ENCODE results near the gene PKLR.

Gene PKLR

DNA sequence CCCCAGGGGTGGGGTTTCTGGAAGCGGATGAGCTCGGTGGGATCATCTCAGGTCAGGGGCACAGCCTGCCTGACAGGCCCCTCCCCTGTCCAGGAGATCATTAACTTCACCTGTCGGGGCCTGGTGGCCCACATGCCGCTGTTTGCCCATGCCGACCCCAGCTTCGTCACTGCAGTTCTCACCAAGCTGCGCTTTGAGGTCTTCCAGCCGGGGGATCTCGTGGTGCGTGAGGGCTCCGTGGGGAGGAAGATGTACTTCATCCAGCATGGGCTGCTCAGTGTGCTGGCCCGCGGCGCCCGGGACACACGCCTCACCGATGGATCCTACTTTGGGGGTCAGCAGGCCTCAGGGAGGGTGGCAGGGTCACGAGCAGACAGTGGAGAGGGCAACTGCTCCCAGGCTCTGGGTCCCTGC lies 15.6 kb downstream of the PKLR start:
- Histone ChIP-seq H3K4me3 (ENCODE audit: low read length) (no peak overlapping the region), H3K4me1 (ENCODE audit: control insufficient read depth, insufficient read depth, low read length) (no peaks in the 10 kb centered on the region), H3K9me3 (ENCODE audit: control insufficient read depth, insufficient read depth, low read length) (no peaks in the 10 kb centered on the region), H3K27me3 (ENCODE audit: control insufficient read depth, insufficient read depth, low read length) (no peaks in the 10 kb centered on the region), H3K36me3 (ENCODE audit: control insufficient read depth, insufficient read depth, low read length) (no peaks in the 10 kb centered on the region), H3K27ac (ENCODE audit: low read length) (no peak overlapping the region)
- DNase-seq (ENCODE audit: low read depth, low spot score) = no peak
- WGBS (ENCODE audit: insufficient coverage, insufficient read length) = no CpG with 5 or more reads among the region's 18 CpGs

DNA sequence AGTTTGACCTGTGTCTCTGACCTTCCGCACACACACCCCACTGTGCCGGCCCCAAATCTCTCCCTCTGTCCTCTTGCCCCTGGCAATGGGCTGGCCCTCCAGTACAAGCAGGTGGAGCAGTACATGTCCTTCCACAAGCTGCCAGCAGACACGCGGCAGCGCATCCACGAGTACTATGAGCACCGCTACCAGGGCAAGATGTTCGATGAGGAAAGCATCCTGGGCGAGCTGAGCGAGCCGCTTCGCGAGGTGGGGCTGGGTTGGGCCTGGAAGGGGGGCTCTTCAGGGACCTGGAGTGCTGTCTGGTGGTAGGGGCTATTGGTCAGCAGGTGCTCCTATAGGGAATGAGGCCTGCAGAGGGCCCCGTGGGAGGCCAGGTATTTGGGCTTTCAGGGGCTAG lies 16.2 kb downstream of the PKLR start:
- H3K9me3 ChIP-seq (ENCODE audit: control insufficient read depth, insufficient read depth, low read length) = no peaks in the 10 kb centered on the region
- H3K4me1 ChIP-seq (ENCODE audit: control insufficient read depth, insufficient read depth, low read length) = no peaks in the 10 kb centered on the region
- no peak for DNase-seq (ENCODE audit: low read depth, low spot score)
- H3K4me3 ChIP-seq (ENCODE audit: low read length) = no peak overlapping the region
- H3K36me3 ChIP-seq (ENCODE audit: control insufficient read depth, insufficient read depth, low read length) = no peaks in the 10 kb centered on the region
- no peaks in the 10 kb centered on the region for H3K27me3 ChIP-seq (ENCODE audit: control insufficient read depth, insufficient read depth, low read length)
- no CpG with 5 or more reads among the region's 14 CpGs for WGBS (ENCODE audit: insufficient coverage, insufficient read length)
- H3K27ac ChIP-seq (ENCODE audit: low read length) = no peak overlapping the region

DNA sequence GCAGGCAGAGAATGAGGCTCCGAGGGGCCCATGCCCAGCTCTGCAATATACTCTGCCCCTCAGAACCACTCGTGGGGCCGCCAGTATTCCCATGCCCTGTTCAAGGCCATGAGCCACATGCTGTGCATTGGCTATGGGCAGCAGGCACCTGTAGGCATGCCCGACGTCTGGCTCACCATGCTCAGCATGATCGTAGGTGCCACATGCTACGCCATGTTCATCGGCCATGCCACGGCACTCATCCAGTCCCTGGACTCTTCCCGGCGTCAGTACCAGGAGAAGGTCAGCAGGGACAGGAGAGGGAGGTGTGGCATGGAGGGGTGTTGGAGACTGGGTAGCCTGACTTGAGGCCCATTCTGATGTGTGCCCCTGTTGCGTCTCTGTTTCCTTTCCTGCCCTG lies 16.8 kb downstream of the PKLR start:
- Histone ChIP-seq H3K27ac (ENCODE audit: low read length) (no peak overlapping the region), H3K36me3 (ENCODE audit: control insufficient read depth, insufficient read depth, low read length) (no peaks in the 10 kb centered on the region), H3K27me3 (ENCODE audit: control insufficient read depth, insufficient read depth, low read length) (no peaks in the 10 kb centered on the region), H3K4me3 (ENCODE audit: low read length) (no peak overlapping the region), H3K4me1 (ENCODE audit: control insufficient read depth, insufficient read depth, low read length) (no peaks in the 10 kb centered on the region), H3K9me3 (ENCODE audit: control insufficient read depth, insufficient read depth, low read length) (no peaks in the 10 kb centered on the region)
- no peak for DNase-seq (ENCODE audit: low read depth, low spot score)
- WGBS (ENCODE audit: insufficient coverage, insufficient read length) = no CpG with 5 or more reads among the region's 12 CpGs

DNA sequence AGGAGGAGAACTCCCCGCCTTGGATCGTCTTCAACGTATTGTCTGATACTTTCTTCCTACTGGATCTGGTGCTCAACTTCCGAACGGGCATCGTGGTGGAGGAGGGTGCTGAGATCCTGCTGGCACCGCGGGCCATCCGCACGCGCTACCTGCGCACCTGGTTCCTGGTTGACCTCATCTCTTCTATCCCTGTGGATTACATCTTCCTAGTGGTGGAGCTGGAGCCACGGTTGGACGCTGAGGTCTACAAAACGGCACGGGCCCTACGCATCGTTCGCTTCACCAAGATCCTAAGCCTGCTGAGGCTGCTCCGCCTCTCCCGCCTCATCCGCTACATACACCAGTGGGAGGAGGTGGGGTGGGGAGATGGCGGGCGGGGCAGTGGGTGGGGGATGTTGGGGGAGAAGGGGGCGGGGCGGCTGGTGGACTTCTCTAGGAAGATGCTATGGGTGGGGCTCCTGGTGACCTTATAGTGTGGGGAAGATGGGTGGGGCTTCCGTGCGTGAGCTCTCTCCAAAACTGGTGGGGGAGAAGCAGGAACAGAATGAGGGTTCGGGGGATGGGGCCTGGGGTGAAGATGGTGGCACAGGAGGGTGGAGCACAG lies 18.6 kb downstream of the PKLR start:
- H3K27ac ChIP-seq (ENCODE audit: low read length) = no peak overlapping the region
- DNase-seq (ENCODE audit: low read depth, low spot score) = no peak
- H3K4me3 ChIP-seq (ENCODE audit: low read length) = no peak overlapping the region
- WGBS (ENCODE audit: insufficient coverage, insufficient read length) = no CpG with 5 or more reads among the region's 29 CpGs
- no peaks in the 10 kb centered on the region for H3K27me3 ChIP-seq (ENCODE audit: control insufficient read depth, insufficient read depth, low read length)
- peaks cover 5% of the 10 kb centered on the region for H3K4me1 ChIP-seq (ENCODE audit: control insufficient read depth, insufficient read depth, low read length)
- H3K36me3 ChIP-seq (ENCODE audit: control insufficient read depth, insufficient read depth, low read length) = no peaks in the 10 kb centered on the region
- no peaks in the 10 kb centered on the region for H3K9me3 ChIP-seq (ENCODE audit: control insufficient read depth, insufficient read depth, low read length)

DNA sequence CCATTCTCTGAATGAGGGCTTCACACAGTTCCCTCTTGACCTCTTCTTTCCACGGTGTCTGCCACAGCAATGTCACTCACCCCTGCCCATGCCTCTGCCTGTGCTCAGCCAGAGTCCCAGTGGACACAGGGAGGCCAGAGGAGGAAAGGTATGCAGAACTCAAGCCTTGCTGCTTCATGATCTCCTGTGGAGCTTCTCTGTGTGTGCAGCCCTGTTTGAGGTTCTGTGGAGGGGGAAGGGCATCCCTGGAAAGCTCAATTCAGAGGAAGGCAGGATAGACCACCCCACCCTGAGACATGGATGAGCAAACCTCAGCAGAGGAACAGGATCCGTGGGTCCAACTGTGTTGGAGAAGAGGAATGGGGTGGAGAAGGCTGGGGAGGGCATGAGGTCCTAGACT lies 22.0 kb downstream of the PKLR start:
- H3K4me1 ChIP-seq (ENCODE audit: control insufficient read depth, insufficient read depth, low read length) = peaks cover 5% of the 10 kb centered on the region
- no peak overlapping the region for H3K27ac ChIP-seq (ENCODE audit: low read length)
- H3K4me3 ChIP-seq (ENCODE audit: low read length) = no peak overlapping the region
- no peak for DNase-seq (ENCODE audit: low read depth, low spot score)
- no peaks in the 10 kb centered on the region for H3K27me3 ChIP-seq (ENCODE audit: control insufficient read depth, insufficient read depth, low read length)
- H3K36me3 ChIP-seq (ENCODE audit: control insufficient read depth, insufficient read depth, low read length) = no peaks in the 10 kb centered on the region
- no CpG with 5 or more reads among the region's 2 CpGs for WGBS (ENCODE audit: insufficient coverage, insufficient read length)
- no peaks in the 10 kb centered on the region for H3K9me3 ChIP-seq (ENCODE audit: control insufficient read depth, insufficient read depth, low read length)

DNA sequence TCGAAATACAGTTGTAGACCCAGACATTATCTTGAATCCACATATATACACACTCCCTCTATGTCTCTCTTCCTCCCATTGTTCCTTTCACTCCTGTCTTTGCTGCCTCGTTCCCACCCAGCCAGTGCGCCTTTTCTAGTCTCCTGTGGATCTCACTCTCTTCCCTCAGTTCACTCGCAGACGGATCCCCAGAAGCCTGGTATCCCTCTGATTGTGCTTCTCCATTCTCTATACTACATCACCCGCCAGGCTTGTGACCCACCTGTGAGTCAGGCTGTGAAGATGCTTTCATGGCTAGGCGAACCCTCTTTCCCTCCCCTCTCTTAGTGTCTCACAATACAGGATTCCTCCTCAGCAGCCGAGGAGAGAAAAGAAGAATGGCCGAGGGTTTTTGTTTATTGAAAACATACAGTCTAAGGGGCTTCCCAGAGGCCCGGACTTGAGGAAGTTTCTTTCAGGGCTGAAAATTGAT lies 22.5 kb downstream of the PKLR start:
- Histone ChIP-seq H3K9me3 (ENCODE audit: control insufficient read depth, insufficient read depth, low read length) (no peaks in the 10 kb centered on the region), H3K36me3 (ENCODE audit: control insufficient read depth, insufficient read depth, low read length) (no peaks in the 10 kb centered on the region), H3K4me1 (ENCODE audit: control insufficient read depth, insufficient read depth, low read length) (peaks cover 6% of the 10 kb centered on the region), H3K4me3 (ENCODE audit: low read length) (no peak overlapping the region), H3K27me3 (ENCODE audit: control insufficient read depth, insufficient read depth, low read length) (no peaks in the 10 kb centered on the region), H3K27ac (ENCODE audit: low read length) (no peak overlapping the region)
- no peak for DNase-seq (ENCODE audit: low read depth, low spot score)
- no CpG with 5 or more reads among the region's 10 CpGs for whole genome bisulfite sequencing (ENCODE audit: insufficient coverage, insufficient read length)

DNA sequence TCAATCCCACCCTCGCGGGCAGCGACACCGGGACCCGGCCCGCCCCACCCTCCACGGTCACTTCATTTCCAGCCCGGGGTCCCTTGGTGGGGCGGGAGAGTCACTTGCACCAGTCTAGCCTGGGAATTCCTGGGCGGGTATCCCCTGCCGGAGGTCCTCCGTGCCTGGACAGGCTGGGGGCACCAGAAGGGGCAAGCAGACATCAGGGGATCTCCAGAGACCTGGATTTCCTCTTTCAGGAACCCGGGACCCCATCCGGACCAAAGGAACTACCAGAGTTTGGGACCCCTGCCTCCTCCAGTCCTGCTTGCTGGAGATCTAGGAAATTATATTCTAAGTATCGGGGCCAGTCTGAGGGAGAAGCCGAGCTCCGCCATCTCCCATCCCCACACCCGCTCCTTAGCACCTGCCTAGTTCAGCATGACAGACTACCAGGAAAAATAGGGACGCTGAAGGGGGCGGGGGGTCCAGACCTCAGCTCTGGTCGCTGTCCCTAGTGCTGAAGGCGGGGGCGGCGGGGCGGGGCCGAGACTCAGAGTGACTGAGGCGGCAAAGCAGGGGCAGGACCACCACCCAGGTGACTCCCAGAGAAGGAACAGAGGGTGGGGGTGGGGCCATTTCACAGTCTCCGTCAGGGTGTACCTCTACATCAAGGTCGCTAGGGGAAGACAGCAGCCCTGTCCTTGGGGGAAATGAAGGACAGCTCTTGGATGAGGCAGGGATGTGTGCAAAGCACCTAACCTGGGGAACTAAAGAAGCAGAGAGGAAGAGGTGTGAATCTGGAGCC lies 23.1 kb downstream of the PKLR start:
- Histone ChIP-seq H3K36me3 (ENCODE audit: control insufficient read depth, insufficient read depth, low read length) (no peaks in the 10 kb centered on the region), H3K9me3 (ENCODE audit: control insufficient read depth, insufficient read depth, low read length) (no peaks in the 10 kb centered on the region), H3K4me3 (ENCODE audit: low read length) (peak overlapping the region; percentile 70; the same call in 1 of the 2 replicates), H3K27me3 (ENCODE audit: control insufficient read depth, insufficient read depth, low read length) (no peaks in the 10 kb centered on the region), H3K4me1 (ENCODE audit: control insufficient read depth, insufficient read depth, low read length) (peaks cover 8% of the 10 kb centered on the region), H3K27ac (ENCODE audit: low read length) (no peak overlapping the region)
- DNase-seq (ENCODE audit: low read depth, low spot score) = no peak
- WGBS (ENCODE audit: insufficient coverage, insufficient read length) = no CpG with 5 or more reads among the region's 29 CpGs

DNA sequence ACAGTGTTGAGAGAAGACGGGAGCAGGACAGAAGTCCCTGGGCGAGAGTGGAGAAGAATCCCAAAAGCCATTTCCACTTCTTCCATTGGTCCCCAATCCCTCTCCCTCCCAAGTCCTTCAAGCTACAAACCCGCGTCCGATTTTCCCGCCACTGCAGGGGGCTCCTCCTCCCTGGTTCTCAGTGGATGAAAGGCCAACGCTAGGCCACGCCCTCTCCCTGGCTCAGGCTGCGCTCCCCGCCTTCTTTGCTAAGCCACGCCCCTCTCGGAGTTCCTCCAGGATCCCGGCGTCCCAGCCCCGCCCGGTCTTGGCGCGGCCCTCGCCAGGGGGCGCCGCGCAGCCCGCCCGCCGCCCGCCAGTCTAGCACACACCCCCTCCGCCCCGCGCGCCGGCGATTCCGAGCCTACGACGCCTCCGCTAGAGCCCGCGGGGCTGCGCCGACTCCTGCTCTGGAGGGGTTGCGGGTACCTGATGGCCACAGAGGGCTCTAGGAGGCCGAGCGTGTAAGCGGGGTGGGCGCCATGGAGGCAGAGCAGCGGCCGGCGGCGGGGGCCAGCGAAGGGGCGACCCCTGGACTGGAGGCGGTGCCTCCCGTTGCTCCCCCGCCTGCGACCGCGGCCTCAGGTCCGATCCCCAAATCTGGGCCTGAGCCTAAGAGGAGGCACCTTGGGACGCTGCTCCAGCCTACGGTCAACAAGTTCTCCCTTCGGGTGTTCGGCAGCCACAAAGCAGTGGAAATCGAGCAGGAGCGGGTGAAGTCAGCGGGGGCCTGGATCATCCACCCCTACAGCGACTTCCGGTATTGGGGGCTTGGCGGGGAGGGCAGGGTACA lies 24.0 kb downstream of the PKLR start, which contains the start of gene HCN3:
Gene HCN3 (plus strand): TSS at position 394 of the 832 bp plus-strand sequence. CDS start 128 bp downstream, at position 522.
- H3K4me1 ChIP-seq (ENCODE audit: control insufficient read depth, insufficient read depth, low read length) = peaks cover 8% of the 10 kb centered on the region
- no peak within 1 kb of the TSS for H3K27ac ChIP-seq (ENCODE audit: low read length)
- WGBS (ENCODE audit: insufficient coverage, insufficient read length) = no CpG with 5 or more reads among the region's 68 CpGs
- H3K9me3 ChIP-seq (ENCODE audit: control insufficient read depth, insufficient read depth, low read length) = no peaks in the 10 kb centered on the region
- H3K36me3 ChIP-seq (ENCODE audit: control insufficient read depth, insufficient read depth, low read length) = no peaks in the 10 kb centered on the region
- no peaks in the 10 kb centered on the region for H3K27me3 ChIP-seq (ENCODE audit: control insufficient read depth, insufficient read depth, low read length)
- DNase-seq (ENCODE audit: low read depth, low spot score) = peak; percentile 99
- peak within 1 kb of the TSS; percentile 70 for H3K4me3 ChIP-seq (ENCODE audit: low read length)

DNA sequence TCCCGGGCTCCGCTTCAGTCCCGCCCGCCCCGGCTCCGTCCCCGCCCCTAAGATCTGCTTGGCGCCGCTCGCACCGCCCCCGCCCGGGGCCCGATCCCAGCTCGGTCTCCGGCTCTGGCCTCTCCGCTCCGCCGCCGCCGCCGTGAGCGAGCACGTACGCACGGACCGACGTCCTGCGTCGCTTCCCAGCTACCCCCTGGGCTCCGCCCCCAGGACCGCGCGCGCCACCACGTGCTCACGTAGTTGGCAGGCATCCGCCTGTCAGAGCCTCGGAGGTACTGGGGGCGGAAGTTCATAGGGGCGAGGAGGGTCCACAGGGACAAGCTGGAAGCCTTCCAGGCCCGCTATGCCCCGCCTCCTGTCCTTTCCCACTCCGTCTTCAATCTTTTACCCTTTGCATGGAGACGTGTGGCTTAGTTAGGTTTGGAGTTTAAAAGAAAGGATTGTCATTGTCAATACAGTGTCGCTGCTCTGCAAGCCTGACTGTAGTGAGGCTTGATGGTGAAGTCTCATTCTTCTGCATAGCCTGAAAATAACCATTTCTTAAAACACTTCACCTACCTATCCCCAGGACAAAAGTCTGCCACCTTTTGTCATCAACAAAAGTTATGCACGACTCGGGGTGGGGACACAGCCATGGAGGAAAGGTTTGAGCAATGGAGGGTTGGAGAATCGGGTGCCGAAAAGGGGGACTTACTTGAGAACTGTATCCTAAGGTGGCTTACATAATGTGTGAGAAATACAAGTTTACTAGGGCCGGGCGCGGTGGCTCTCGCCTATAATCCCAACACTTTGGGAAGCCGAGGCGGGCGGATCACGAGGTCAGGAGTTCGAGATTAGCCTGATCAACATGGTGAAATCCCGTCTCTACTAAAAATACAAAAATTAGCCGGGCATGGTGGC lies 27.6 kb downstream of the PKLR start, which contains the start of gene CLK2:
Gene CLK2 (minus strand): TSS at position 162 of the 903 bp plus-strand sequence. CDS start 2,527 bp downstream, outside the sequence.
- DNase-seq (ENCODE audit: low read depth, low spot score) = no peak
- Histone ChIP-seq H3K9me3 (ENCODE audit: control insufficient read depth, insufficient read depth, low read length) (no peaks in the 10 kb centered on the region), H3K36me3 (ENCODE audit: control insufficient read depth, insufficient read depth, low read length) (peaks cover 19% of the 10 kb centered on the region), H3K27ac (ENCODE audit: low read length) (no peak within 1 kb of the TSS), H3K4me1 (ENCODE audit: control insufficient read depth, insufficient read depth, low read length) (peaks cover 4% of the 10 kb centered on the region; the same call in 1 of the 2 replicates), H3K4me3 (ENCODE audit: low read length) (peak within 1 kb of the TSS; percentile 100), H3K27me3 (ENCODE audit: control insufficient read depth, insufficient read depth, low read length) (no peaks in the 10 kb centered on the region)
- no CpG with 5 or more reads among the region's 61 CpGs for WGBS (ENCODE audit: insufficient coverage, insufficient read length)
